CD4-positive, alpha-beta memory T cell (primary cell): Measurements from ENCODE around the gene KRT36. TPM values are rescaled to one million over a fixed set of nuclear protein-coding genes. Genes with fewer than 3 reads are reported as not detected.

ENCODE experiments used
- CTCF ChIA-PET: fragments of 350-600 bp; sonication (Branson Sonifier 250); formaldehyde crosslinking; loops from one replicate; lab custom pipeline; 2021; ENCODE audit warnings: inconsistent platforms; ENCODE audit not compliant: partially characterized antibody; lab: Charles Lee
- POLR2A ChIA-PET: fragments of 350-600 bp; sonication (Branson Sonifier 250); formaldehyde crosslinking; loops from one replicate; lab custom pipeline; 2021; ENCODE audit not compliant: partially characterized antibody; lab: Charles Lee
- DNase-seq, 5 donors: peaks; one replicate each; pipeline versions ENCODE4 v3.0.0 to v3.0.0-alpha.2; 2020 to 2022; ENCODE audit warnings: mixed read lengths in 1 of 5
- H3K27ac ChIP-seq: one replicate; pipeline ENCODE4 v1.7.0; 2013; ENCODE audit warnings: low read depth, low read length
- H3K27me3 ChIP-seq: 2 replicates; pipeline ENCODE4 v1.7.0; 2013; ENCODE audit warnings: mild to moderate bottlenecking, low read length, moderate library complexity; ENCODE audit not compliant: insufficient read depth
- H3K36me3 ChIP-seq: 2 replicates; pipeline ENCODE4 v1.7.0; 2013; ENCODE audit warnings: mild to moderate bottlenecking, low read length, moderate library complexity; ENCODE audit not compliant: insufficient read depth
- H3K4me1 ChIP-seq: 2 replicates; pipeline ENCODE4 v1.7.0; 2013; ENCODE audit warnings: mild to moderate bottlenecking, low read length, moderate library complexity; ENCODE audit not compliant: insufficient read depth
- H3K4me3 ChIP-seq, 2 donors: one replicate each; pipeline ENCODE4 v1.7.0; 2013; ENCODE audit warnings: low read length in 2 of 2, mild to moderate bottlenecking in 1 of 2
- H3K9me3 ChIP-seq, 2 donors: one replicate each; pipeline ENCODE4 v1.7.0; 2013; ENCODE audit warnings: low read length in 2 of 2, control low read depth in 1 of 2; ENCODE audit not compliant: control insufficient read depth in 1 of 2
- H3K27ac Mint-ChIP-seq, 7 donors: one replicate each; pipeline ENCODE4 v1.8.0; 2020 to 2021; ENCODE audit warnings: mixed read lengths in 7 of 7, mild to moderate bottlenecking in 6 of 7, inconsistent platforms in 3 of 7, moderate library complexity in 3 of 7
- H3K27me3 Mint-ChIP-seq, 2 donors: one replicate each; pipeline ENCODE4 v1.8.0; 2020 to 2021; ENCODE audit warnings: mixed read lengths in 2 of 2
- H3K36me3 Mint-ChIP-seq, 2 donors: one replicate each; pipeline ENCODE4 v1.8.0; 2020 to 2021; ENCODE audit warnings: mixed read lengths in 2 of 2, inconsistent platforms in 1 of 2, mild to moderate bottlenecking in 1 of 2
- H3K4me1 Mint-ChIP-seq, 4 donors: one replicate each; pipeline ENCODE4 v1.8.0; 2020 to 2021; ENCODE audit warnings: mixed read lengths in 4 of 4, mild to moderate bottlenecking in 1 of 4
- H3K4me3 Mint-ChIP-seq, 8 donors: one replicate each; pipeline ENCODE4 v1.8.0; 2020 to 2021; ENCODE audit warnings: mixed read lengths in 8 of 8, mild to moderate bottlenecking in 7 of 8, moderate library complexity in 6 of 8, inconsistent platforms in 3 of 8
- H3K9me3 Mint-ChIP-seq, 8 donors: one replicate each; pipeline ENCODE4 v1.8.0; 2020 to 2021; ENCODE audit warnings: mixed read lengths in 8 of 8, mild to moderate bottlenecking in 5 of 8, inconsistent platforms in 3 of 8, moderate library complexity in 1 of 8
- intact Hi-C: fragments of 100-400 bp; cut with micrococcal nuclease; formaldehyde crosslinking; loops from one replicate; pipeline ENCODE4 v1.15.1; 2023
- polyA plus RNA-seq, 2 donors: library from polyadenylated mRNA; unstranded; fragments of 300-500 nt; fragmentation: Illumina TruSeq; gene quantifications; one replicate each; pipeline ENCODE4 v1.2.3, GENCODE V29; 2021
- total RNA-seq, 2 experiments: library from RNA; stranded (reverse); gene quantifications; one replicate each; pipeline ENCODE4 v1.2.3, GENCODE V29; 2021

The KRT36 gene
- total and polyA plus RNA-seq, 4 experiments from 2014 or later: not detected

- intact Hi-C loops: no loop called here
- Histone ChIP-seq H3K4me3 (no peak overlapping the region), H3K27ac (no peak overlapping the region), H3K36me3 (no peaks in the 10 kb centered on the region), H3K27me3 (peaks cover 26% of the 10 kb centered on the region), H3K4me1 (peaks cover 8% of the 10 kb centered on the region), H3K9me3 (no peaks in the 10 kb centered on the region)
- peak overlapping the region; percentile 6 to 86 (median 60) for H3K4me3 Mint-ChIP-seq
- H3K4me1 Mint-ChIP-seq: peaks cover 5 to 24% (median 15%) of the 10 kb centered on the region in 4 donors
- POLR2A ChIA-PET: no interaction called here
- no peak overlapping the region for H3K27ac Mint-ChIP-seq
- H3K36me3 Mint-ChIP-seq: no peaks in the 10 kb centered on the region
- no peaks in the 10 kb centered on the region for H3K9me3 Mint-ChIP-seq
- DNase-seq: peak in 1 of 5 donors; percentile 13
- H3K27me3 Mint-ChIP-seq: peaks cover 40 to 42% of the 10 kb centered on the region in 2 donors
- CTCF ChIA-PET: interaction anchor here (0.7 kb wide), 1 partner anchor 594 kb away, joined by 3 read pairs; no protein-coding TSS in a partner anchor
Measured at GRCh38 chr17:41527063-41528023, 37.6 kb upstream of the KRT36 start.

GRCh38 chr17:41524261-41524660 is 34.6 kb upstream of the KRT36 start:
- intact Hi-C loops: no loop called here
- Mint-ChIP-seq H3K27me3 (peaks cover 21% of the 10 kb centered on the region in 2 donors), H3K4me1 (peaks cover 4 to 21% (median 13%) of the 10 kb centered on the region in 4 donors), H3K36me3 (no peaks in the 10 kb centered on the region), H3K9me3 (no peaks in the 10 kb centered on the region), H3K27ac (no peak overlapping the region), H3K4me3 (no peak overlapping the region)
- peaks cover 8% of the 10 kb centered on the region for H3K4me1 ChIP-seq
- H3K4me3 ChIP-seq: no peak overlapping the region
- H3K27ac ChIP-seq: no peak overlapping the region
- H3K9me3 ChIP-seq: no peaks in the 10 kb centered on the region
- peaks cover 14% of the 10 kb centered on the region for H3K27me3 ChIP-seq
- CTCF ChIA-PET: no interaction called here
- no peaks in the 10 kb centered on the region for H3K36me3 ChIP-seq
- DNase-seq: no peak
- POLR2A ChIA-PET: no interaction called here

DNA sequence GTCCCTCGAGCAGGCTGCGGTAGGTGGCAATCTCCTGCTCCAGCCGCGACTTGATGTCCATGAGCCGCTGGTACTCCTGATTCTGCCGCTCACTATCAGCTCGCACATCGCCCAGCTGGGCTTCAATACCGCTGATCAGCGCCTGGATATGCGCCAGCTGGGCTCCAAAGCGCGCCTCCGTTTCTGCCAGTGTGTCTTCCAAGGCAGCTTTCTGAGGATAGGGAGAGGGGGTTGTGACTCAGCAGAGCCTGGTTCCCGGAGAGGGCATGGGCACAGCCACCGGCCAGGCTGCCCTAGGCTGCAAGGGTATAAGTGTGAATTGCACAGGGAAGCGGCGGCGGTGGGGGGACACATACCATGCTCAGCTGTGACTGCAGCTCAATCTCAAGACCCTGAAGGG is 34.1 kb upstream of the KRT36 start:
- H3K27me3 ChIP-seq: peaks cover 14% of the 10 kb centered on the region
- Mint-ChIP-seq H3K4me1 (peaks cover 2 to 17% (median 9%) of the 10 kb centered on the region in 4 donors), H3K9me3 (no peaks in the 10 kb centered on the region), H3K36me3 (no peaks in the 10 kb centered on the region), H3K27ac (no peak overlapping the region), H3K4me3 (no peak overlapping the region), H3K27me3 (peaks cover 17 to 18% of the 10 kb centered on the region in 2 donors)
- intact Hi-C loops: no loop called here
- peaks cover 8% of the 10 kb centered on the region for H3K4me1 ChIP-seq
- POLR2A ChIA-PET: no interaction called here
- CTCF ChIA-PET: no interaction called here
- no peak overlapping the region for H3K27ac ChIP-seq
- H3K9me3 ChIP-seq: no peaks in the 10 kb centered on the region
- no peak overlapping the region for H3K4me3 ChIP-seq
- H3K36me3 ChIP-seq: no peaks in the 10 kb centered on the region
- no peak for DNase-seq

GRCh38 chr17:41523225-41523593 is 33.5 kb upstream of the KRT36 start:
- Histone ChIP-seq H3K27ac (no peak overlapping the region), H3K4me1 (peaks cover 8% of the 10 kb centered on the region), H3K36me3 (no peaks in the 10 kb centered on the region), H3K27me3 (peaks cover 11% of the 10 kb centered on the region), H3K9me3 (no peaks in the 10 kb centered on the region), H3K4me3 (no peak overlapping the region)
- Mint-ChIP-seq H3K9me3 (no peaks in the 10 kb centered on the region), H3K27me3 (peaks cover 14% of the 10 kb centered on the region in 2 donors), H3K36me3 (no peaks in the 10 kb centered on the region), H3K27ac (no peak overlapping the region), H3K4me3 (no peak overlapping the region), H3K4me1 (peaks cover 0 to 11% (median 6%) of the 10 kb centered on the region in 4 donors)
- POLR2A ChIA-PET: no interaction called here
- no peak for DNase-seq
- intact Hi-C loops: no loop called here
- CTCF ChIA-PET: no interaction called here

DNA sequence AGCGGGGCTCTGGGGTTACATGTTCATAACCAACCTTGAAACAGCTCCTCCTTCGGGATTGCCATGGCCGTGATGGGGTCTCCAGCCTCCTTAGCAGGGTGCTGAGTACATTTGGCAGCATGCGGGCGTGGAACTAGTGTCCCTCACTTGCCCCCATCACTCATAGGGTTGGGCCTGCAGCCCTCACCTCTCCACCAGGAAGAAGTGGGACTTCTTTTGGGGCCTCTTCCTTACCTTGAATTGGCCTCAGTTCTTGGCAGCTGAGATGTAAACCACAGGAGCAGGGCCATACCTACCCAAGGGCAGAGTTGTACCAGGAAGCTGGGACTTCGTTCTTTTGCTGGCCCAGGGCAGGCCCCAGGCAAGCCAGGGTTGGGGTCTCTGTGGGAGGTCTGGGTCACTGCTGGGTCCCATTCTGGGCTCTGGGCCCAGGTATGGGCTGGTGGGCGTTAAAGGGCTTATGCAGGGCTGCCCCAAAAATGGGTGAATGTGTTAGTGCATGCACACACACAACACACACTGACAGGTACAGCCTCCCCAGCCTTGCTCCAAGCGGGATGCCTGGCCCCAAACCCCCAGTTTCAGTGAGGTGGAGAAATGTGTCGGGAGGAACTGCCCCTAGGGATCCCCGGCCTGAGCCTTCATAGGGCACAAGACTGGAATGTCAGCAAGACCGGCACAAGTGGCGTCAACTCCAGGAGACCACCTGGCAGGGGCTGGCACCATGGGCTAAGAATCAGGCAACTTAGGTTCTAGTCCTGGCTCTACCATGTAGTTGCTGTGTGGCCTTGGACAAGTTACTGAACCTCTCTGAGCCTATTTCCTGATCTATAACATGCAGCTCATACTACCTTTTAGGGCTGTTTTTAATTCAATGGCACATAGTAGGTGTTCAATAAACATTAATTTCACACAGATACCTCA is 32.9 kb upstream of the KRT36 start:
- Histone ChIP-seq H3K4me3 (no peak overlapping the region), H3K36me3 (no peaks in the 10 kb centered on the region), H3K4me1 (peaks cover 5% of the 10 kb centered on the region), H3K27me3 (peaks cover 9% of the 10 kb centered on the region), H3K9me3 (no peaks in the 10 kb centered on the region), H3K27ac (no peak overlapping the region)
- Mint-ChIP-seq H3K4me1 (peaks cover 0 to 9% (median 4%) of the 10 kb centered on the region in 4 donors), H3K27me3 (peaks cover 14% of the 10 kb centered on the region in 2 donors), H3K9me3 (no peaks in the 10 kb centered on the region), H3K36me3 (no peaks in the 10 kb centered on the region), H3K27ac (peak overlapping the region in 1 of 7 donors; percentile 4), H3K4me3 (no peak overlapping the region)
- no peak for DNase-seq
- intact Hi-C loops: no loop called here
- ChIA-PET POLR2A (no interaction called here), CTCF (no interaction called here)

DNA sequence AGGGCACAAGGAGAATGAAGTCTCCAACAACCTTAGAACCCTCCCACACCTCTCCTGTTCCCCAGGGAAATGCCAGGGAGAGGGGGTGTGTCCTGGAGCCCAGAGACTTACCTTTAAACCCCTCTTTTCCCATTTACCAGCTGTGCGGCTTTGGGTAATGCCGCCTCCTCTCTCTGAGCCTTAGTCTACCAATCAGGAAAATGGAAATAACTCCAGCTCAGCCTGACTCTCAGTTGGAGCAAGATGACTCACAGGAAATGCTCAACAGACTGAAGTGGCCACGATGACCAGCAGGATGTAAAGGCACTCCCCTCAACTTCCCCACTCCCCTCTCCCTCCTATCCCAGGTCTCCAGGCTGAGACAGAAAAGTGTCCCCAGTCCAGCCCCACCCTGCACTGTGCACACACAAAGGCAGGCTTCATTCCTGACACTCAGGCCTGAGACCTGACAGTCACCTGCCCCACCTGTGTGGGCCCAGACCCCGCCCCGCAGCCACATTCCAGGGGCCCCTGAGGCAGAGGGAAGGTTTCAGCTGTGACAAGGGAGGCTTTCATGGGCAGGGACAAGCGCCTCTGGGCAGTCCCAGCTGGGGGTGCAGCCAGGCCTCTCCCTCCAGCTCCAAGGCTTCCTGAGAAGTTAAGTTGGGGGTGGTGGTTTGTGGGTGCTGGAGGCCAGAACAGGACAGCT is 32.0 kb upstream of the KRT36 start:
- intact Hi-C loops: no loop called here

More for the DNA sequence above, 32.0 kb upstream of the KRT36 start:
- no peaks in the 10 kb centered on the region for H3K9me3 Mint-ChIP-seq
- Histone ChIP-seq H3K4me3 (no peak overlapping the region), H3K9me3 (no peaks in the 10 kb centered on the region), H3K36me3 (no peaks in the 10 kb centered on the region), H3K27ac (no peak overlapping the region), H3K4me1 (no peaks in the 10 kb centered on the region), H3K27me3 (peaks cover 1% of the 10 kb centered on the region)
- no peak overlapping the region for H3K27ac Mint-ChIP-seq
- H3K4me3 Mint-ChIP-seq: no peak overlapping the region
- ChIA-PET CTCF (no interaction called here), POLR2A (no interaction called here)
- no peaks in the 10 kb centered on the region for H3K36me3 Mint-ChIP-seq
- peaks cover 0 to 4% (median 0%) of the 10 kb centered on the region in 4 donors for H3K4me1 Mint-ChIP-seq
- DNase-seq: no peak
- H3K27me3 Mint-ChIP-seq: peaks cover 7% of the 10 kb centered on the region in 2 donors
